Bronchial epithelial cell (primary cell): ENCODE data around the gene SDC4. TPM values are rescaled to one million over a fixed set of nuclear protein-coding genes. Genes with fewer than 3 reads are reported as not detected.

Experiments used
- DNase-seq: peaks from one replicate; pipeline ENCODE4 v3.0.0-alpha.2; 2010; ENCODE audit warnings: low read depth
- FAIRE-seq: peaks from 2 replicates; lab custom pipeline; 2011; peaks lifted over from hg19 to GRCh38; lab: Jason Lieb, UNC
- H3K27me3 ChIP-seq: 2 replicates; pipeline ENCODE4 v1.5.1; 2011; ENCODE audit warnings: low read length; ENCODE audit not compliant: control insufficient read depth, insufficient read depth
- H3K36me3 ChIP-seq: 2 replicates; pipeline ENCODE4 v1.5.1; 2011; ENCODE audit warnings: low read length; ENCODE audit not compliant: control insufficient read depth, insufficient read depth
- H3K4me3 ChIP-seq: 2 replicates; pipeline ENCODE4 v1.5.1; 2011; ENCODE audit warnings: mild to moderate bottlenecking, low read depth, low read length, control low read depth
- total RNA-seq: library from RNA; depleted of rRNA; stranded (reverse); fragments of >200 nt; gene quantifications from 2 replicates; pipeline ENCODE4 v1.2.1, GENCODE V29; 2014
- TF ChIP-seq, protein P1 (sequence below): IDR thresholded peaks from 2 replicates; pipeline ENCODE4 v1.5.1; 2011; ENCODE audit warnings: mild to moderate bottlenecking, moderate library complexity, low read length, control low read depth, inconsistent platforms; ENCODE audit not compliant: insufficient read depth, severe bottlenecking

Gene SDC4
- total RNA-seq, 1 donor from 2014 or later = 272 TPM

DNA sequence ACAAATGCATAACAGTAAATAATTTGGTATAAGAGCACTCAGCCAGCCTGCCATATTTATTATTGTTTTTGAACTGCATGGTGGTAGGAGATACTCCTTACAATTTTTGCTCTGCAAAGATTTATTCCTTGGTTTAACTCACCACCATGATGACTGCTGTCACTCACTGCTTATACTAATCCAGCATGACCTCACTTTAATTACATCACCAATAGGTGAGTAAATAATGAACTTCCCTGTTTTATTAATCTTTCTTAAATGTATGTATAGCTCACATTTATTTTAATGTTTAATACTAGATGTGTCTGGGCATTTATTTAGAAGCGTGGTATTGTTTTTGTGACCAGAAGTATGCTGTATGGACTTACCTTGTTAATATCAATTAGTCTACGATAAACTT lies 42.7 kb upstream of the SDC4 start:
- DNase-seq = no peak
- Histone ChIP-seq H3K36me3 (no peaks in the 10 kb centered on the region), H3K27me3 (no peaks in the 10 kb centered on the region), H3K4me3 (no peak overlapping the region)
- TF ChIP-seq, protein P1, sequence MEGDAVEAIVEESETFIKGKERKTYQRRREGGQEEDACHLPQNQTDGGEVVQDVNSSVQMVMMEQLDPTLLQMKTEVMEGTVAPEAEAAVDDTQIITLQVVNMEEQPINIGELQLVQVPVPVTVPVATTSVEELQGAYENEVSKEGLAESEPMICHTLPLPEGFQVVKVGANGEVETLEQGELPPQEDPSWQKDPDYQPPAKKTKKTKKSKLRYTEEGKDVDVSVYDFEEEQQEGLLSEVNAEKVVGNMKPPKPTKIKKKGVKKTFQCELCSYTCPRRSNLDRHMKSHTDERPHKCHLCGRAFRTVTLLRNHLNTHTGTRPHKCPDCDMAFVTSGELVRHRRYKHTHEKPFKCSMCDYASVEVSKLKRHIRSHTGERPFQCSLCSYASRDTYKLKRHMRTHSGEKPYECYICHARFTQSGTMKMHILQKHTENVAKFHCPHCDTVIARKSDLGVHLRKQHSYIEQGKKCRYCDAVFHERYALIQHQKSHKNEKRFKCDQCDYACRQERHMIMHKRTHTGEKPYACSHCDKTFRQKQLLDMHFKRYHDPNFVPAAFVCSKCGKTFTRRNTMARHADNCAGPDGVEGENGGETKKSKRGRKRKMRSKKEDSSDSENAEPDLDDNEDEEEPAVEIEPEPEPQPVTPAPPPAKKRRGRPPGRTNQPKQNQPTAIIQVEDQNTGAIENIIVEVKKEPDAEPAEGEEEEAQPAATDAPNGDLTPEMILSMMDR = no peak
- no peak for FAIRE-seq

- TF ChIP-seq, protein P1 = no peak
- no peak for FAIRE-seq
- no peak for DNase-seq
- no peak overlapping the region for H3K4me3 ChIP-seq
- no peaks in the 10 kb centered on the region for H3K27me3 ChIP-seq
- H3K36me3 ChIP-seq = no peaks in the 10 kb centered on the region
Observed at GRCh38 chr20:45387274-45387673, 39.0 kb upstream of the SDC4 start.

GRCh38 chr20:45378191-45378590 lies 30.0 kb upstream of the SDC4 start, which contains the start of gene TP53TG5:
Gene TP53TG5, minus strand, starts transcription at chr20:45378325. Its CDS starts 89 bp downstream, at chr20:45378236.
- no peak within 1 kb of the TSS for H3K4me3 ChIP-seq
- FAIRE-seq (no peak), DNase-seq (no peak)
- H3K27me3 ChIP-seq = no peaks in the 10 kb centered on the region
- TF ChIP-seq, protein P1 = no peak
- no peaks in the 10 kb centered on the region for H3K36me3 ChIP-seq

DNA sequence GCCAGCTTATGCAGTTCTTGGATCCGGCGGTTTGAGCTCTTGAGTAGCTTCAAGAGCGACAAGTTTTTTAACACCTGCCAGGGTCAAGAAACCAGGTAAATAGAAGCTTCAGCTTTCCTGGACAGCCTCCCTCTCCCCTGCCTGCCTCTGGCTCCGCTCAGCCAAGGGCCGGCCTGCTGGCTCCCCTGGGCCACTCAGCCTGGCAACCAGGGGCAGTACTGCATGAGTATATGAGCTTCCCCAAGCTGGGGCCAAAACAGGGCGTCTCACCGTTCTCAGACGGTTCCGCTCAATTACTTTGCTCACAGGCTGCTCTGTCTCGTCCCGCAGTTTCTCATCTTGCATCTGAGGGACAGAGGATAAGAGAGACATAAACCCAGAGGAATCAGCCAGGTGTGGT lies 29.0 kb upstream of the SDC4 start:
- FAIRE-seq (no peak), DNase-seq (no peak)
- TF ChIP-seq, protein P1 = no peak
- Histone ChIP-seq H3K4me3 (no peak overlapping the region), H3K27me3 (no peaks in the 10 kb centered on the region), H3K36me3 (no peaks in the 10 kb centered on the region)

GRCh38 chr20:45374966-45375365 lies 26.7 kb upstream of the SDC4 start:
- TF ChIP-seq, protein P1 = no peak
- Histone ChIP-seq H3K27me3 (no peaks in the 10 kb centered on the region), H3K36me3 (no peaks in the 10 kb centered on the region), H3K4me3 (no peak overlapping the region)
- FAIRE-seq (no peak), DNase-seq (no peak)

GRCh38 chr20:45374101-45374467 lies 25.9 kb upstream of the SDC4 start:
- TF ChIP-seq, protein P1 = no peak
- DNase-seq (no peak), FAIRE-seq (no peak)
- Histone ChIP-seq H3K27me3 (no peaks in the 10 kb centered on the region), H3K4me3 (peak overlapping the region; percentile 41), H3K36me3 (no peaks in the 10 kb centered on the region)
